Activated T-cell treated with anti-CD3 and anti-CD28 coated beads, Interleukin-2, amount 50 U/mL, for 48 hours (primary cell): ENCODE measurements around the gene TMEM11.

Experiments
- DNase-seq, 2 experiments: peaks; one replicate each; pipeline ENCODE4 v3.0.0-alpha.2; 2020

TMEM11 gene

DNA sequence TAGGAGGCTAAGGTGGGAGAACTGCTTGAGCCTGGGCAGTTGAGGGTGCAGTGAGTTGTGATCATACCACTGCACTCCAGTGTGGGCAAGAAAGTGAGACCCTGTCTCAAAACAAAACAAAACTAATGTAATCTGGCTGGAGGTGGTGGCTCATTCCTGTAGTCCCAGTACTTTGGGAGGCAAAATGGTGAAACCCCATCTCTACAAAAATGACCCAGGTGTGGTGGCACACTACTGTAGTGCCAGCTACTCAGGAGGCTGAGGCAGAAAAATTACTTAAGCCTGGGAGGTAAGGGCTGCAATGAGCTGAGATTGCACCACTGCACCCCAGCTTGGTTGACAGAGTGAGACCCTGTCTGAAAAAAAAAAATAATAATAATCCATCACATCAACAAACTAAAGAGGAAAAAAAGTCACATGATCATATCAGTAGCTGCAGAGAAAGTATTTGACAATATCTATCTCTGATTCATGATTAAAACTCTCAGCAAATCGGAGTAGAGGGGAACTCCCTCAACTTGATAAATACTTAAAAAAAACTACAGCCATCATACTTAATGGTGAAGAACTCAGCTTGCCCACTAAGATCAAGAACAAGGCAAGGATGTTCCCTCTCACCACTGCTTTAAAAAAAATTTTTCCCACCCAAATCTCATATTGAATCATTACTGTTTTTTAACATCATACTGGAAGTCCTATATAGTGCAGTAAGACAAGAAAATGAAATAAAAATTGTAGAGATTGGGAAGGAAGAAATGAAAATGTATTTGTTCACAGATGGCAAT is 56.2 kb downstream of the TMEM11 start:
- no peak for DNase-seq

DNA sequence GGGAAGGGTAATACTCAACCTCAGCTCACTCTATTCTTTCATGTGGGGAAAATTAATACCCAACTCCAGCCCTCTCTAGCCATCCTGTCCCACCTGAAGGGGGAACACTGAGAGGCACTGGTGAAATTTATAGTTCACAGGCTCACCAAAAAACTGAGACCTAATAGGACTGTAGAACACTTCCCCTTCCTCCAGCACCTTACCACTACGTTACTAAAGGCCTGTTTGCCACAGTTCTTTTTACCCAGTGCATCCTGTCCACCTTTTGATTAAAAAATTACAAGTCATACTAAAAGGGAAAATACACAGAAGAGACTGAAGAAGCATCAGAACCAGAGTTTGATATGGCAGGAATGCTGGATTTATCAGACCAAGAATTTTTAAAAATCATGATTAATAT is 61.2 kb downstream of the TMEM11 start:
- DNase-seq: no peak

DNA sequence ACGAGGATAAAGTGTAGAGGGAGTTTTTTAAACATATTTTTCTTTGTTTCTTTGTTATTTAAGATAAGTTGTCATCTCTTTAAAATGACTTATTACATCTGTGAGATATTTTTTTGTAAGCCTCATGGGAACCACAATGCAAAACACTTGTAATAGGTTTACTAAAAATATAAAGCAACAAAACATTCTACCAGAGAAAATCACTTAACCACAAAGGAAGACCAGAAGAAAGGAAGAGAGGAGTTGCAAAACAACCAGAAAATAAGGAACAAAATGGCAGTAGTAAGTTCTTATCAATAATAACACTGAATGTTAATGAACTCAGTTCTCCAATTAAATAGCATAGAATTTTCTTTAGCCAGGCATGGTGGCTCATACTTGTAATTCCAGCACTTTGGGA is 64.3 kb downstream of the TMEM11 start:
- no peak for DNase-seq
